IPS-11a (cell line): ENCODE results near the gene REXO4.
"Not testable (repeated sequence)": the region's sequence is repeated elsewhere in the genome, so short reads cannot be mapped to it uniquely, and the experiment has no call there.

Experiments
- H3K4me3 ChIP-seq: one replicate; pipeline ENCODE4 v1.5.1; 2013; ENCODE audit warnings: low read depth, low read length, control low read depth

REXO4 gene

DNA sequence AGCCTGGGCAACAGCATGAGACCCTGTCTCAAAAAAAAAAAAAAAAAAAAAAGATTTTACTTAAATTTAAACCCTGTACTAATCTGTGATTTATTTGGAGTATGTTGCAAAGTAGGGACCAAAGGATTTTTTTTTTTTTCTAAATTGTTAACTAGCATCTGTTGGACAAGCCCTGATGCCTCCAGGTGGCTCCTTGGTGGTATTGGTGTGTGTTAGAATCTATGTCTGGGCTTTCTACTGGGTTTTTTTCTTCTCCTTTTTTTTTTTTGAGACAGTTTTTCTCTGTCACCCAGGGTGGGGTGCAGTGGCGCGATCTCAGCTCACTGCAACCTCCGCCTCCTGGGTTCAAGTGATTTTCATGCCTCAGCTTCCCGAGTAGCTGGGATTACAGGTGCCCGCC lies 34.1 kb upstream of the REXO4 start:
- H3K4me3 ChIP-seq = not testable (repeated sequence)

DNA sequence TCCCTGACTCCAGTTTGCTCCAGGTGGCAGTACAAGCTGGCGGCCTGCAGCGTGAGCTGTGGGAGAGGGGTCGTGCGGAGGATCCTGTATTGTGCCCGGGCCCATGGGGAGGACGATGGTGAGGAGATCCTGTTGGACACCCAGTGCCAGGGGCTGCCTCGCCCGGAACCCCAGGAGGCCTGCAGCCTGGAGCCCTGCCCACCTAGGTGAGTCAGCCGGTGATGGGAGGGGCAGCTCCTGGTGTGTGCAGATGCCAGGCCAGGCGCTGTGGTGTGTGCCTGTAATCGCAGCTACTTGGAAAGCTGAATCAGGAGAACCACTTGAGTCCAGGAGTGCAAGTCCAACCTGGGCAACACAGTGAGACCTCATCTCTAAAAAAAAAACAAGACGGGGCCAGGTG lies 31.9 kb upstream of the REXO4 start:
- no peak overlapping the region for H3K4me3 ChIP-seq

GRCh38 chr9:133448487-133448972 lies 30.7 kb upstream of the REXO4 start:
- H3K4me3 ChIP-seq = no peak overlapping the region

DNA sequence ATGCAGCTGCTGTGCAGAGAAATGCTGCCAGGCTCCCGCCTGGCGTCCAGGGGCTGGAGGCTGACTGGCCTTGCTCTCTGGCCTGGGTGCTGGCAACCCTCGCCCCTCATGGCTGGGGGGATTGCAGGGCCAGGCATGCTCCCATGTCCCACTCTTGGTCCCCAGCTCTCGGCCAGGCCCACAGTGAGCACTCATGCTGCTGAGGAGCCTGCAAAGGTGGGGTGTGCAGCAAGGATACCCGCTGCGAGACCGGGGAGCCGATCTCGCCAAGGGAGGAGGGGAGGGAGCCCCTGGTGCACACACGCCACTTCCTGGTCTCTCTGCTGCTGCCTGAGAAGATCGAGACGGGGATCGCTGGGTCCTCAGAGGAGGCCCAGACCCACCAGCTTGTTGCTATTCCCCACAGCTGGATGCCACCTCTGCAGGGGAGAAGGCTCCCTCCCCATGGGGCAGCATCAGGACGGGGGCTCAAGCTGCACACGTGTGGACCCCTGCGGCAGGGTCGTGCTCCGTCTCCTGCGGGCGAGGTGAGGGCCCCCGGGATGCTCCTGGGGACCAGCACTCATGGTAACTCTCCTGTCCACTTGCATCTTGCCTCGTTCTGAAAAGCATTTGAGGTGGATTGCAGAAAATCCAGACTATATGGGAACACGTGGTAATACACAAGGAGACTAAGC lies 27.6 kb upstream of the REXO4 start:
- no peak overlapping the region for H3K4me3 ChIP-seq

DNA sequence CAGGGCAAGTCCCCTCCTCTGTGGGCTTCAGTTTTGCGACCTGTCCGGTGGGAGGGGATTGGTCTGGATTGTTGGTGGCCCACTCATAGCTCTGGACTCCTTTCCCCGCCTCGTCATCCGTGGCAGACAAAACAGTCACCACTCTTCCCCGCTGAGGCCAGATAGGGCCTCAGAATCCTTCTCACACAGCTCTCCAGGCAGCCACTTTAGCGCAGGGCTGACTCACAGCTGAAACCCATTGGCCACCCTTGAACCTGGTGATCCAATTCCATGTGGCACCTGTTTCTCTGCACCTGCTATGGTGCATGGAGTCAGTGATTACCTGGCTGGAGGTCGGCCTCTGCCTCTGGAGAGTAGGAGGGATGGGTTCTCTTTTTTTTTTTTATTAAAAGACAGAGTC lies 26.2 kb upstream of the REXO4 start:
- H3K4me3 ChIP-seq = no peak overlapping the region

DNA sequence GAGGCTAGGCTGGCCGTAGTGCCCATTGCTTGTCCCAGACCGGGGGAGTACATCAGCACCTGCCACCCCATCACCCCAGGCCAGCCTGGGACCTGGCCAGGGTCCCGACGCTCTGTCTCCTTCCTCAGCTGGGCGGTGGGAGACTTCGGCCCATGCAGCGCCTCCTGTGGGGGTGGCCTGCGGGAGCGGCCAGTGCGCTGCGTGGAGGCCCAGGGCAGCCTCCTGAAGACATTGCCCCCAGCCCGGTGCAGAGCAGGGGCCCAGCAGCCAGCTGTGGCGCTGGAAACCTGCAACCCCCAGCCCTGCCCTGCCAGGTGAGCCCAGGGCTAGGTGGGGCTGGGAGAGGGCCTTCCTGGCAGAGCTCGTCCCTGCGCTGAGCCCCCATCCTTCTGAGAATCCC lies 25.4 kb upstream of the REXO4 start:
- H3K4me3 ChIP-seq = no peak overlapping the region

GRCh38 chr9:133441571-133441970 lies 23.8 kb upstream of the REXO4 start:
- H3K4me3 ChIP-seq = no peak overlapping the region

DNA sequence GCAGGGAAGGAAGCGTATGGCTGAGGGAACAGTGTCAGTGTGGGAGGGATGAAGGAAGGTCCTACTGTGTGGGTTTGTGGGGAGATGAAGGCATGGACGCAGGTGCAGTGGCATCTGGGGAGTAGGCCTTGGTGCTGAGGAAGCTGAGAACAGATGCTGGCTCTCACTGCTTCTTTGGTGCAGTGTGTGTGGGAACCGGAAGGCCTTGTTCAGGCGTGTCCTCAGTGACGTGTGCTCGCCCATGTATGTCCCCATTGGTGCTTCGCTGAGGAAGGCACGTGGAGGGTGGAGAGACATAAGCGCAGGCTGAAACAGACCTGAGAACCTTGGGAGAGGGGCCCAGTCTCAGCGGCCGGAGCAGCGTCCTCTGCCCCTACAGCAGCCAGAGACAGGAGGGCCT lies 23.1 kb upstream of the REXO4 start:
- H3K4me3 ChIP-seq = no peak overlapping the region

- H3K4me3 ChIP-seq = no peak overlapping the region
Measured at GRCh38 chr9:133439337-133439736, 21.5 kb upstream of the REXO4 start.

DNA sequence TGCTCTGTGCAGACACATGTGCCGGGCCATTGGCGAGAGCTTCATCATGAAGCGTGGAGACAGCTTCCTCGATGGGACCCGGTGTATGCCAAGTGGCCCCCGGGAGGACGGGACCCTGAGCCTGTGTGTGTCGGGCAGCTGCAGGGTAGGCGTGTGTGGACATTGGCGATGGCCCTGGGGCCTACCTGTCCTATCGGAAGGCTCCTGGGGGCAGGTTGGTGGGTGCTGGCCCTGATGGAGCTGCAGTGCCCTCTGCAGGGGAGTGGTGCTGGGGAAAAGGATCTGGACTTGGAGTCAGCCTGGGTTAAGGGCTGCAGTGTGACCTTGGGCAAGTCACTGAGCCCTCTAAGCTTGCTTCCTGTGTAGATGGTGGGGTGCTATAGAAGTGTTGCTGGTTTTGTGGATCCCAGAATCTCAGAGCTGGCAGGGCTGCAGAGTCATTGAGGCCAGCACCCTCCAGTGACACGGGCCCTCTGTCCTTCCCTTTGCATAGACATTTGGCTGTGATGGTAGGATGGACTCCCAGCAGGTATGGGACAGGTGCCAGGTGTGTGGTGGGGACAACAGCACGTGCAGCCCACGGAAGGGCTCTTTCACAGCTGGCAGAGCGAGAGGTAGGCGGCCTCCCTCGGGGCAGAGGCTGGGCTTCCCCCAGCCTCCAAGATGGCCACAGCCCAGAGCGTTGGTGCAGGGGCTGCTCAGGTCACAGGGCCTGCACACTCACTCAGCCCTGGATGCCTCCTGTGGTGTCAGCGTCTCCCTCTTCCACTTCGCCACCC lies 20.1 kb upstream of the REXO4 start:
- no peak overlapping the region for H3K4me3 ChIP-seq

DNA sequence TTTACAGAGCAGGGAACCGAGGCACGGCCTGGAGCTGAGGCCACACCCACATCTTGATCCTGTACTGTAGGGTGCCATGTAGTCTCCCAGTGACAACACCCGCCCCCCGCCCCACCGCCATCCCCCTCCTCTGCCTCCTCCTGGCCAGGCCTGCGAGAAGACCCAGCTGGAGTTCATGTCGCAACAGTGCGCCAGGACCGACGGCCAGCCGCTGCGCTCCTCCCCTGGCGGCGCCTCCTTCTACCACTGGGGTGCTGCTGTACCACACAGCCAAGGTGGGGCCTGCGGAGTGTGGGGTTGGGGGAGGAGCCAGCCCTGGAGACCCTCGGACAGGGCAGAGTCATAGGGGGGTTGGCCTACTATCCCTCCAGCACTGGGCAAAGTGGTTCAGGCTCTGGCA lies 18.9 kb upstream of the REXO4 start:
- no peak overlapping the region for H3K4me3 ChIP-seq

GRCh38 chr9:133433351-133433843 lies 15.6 kb upstream of the REXO4 start:
- no peak overlapping the region for H3K4me3 ChIP-seq

GRCh38 chr9:133430244-133430643 lies 12.4 kb upstream of the REXO4 start:
- H3K4me3 ChIP-seq = no peak overlapping the region

DNA sequence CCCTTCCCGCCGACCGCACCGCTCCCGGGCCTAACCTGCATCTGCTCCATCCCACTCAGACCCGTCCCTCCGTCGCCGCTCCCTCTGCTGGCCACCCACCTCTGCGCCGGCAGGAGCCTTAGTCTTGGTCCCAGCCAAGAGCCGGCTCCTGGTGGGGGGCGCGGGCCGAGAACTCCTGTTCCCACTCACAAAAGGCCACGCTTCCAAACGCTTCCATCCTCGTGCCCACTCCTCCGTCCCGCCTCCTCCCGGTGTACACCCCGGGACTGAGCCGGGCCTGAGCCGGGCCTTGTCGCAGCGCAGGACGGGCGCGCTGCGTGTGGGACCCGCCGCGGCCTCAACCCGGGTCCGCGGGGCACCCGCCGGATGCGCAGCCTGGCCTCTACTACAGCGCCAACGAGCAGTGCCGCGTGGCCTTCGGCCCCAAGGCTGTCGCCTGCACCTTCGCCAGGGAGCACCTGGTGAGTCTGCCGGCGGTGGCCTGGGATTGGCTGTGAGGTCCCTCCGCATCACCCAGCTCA lies 11.9 kb upstream of the REXO4 start:
- peak overlapping the region; percentile 24 for H3K4me3 ChIP-seq

DNA sequence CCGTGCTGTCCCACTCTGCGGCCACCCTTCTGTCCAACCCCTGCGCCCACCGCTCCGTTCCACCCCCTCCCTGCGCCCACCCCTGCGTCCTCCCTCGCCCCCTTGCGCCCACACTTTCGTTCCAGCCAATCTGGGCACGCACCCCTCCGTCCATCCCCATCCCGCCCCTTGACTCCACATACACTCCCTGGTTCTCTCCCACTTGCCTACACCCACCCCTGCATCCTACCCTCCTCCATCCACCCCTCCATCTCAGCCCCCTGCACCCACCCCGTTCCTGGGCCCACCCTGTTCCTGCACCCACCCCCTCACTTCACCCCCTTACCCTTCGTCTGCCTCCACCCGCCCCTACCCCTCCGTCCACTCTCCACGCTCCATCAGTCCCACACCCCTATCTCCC lies 11.4 kb upstream of the REXO4 start:
- peak overlapping the region; percentile 24 for H3K4me3 ChIP-seq

- H3K4me3 ChIP-seq = peak overlapping the region; percentile 39
Measured at GRCh38 chr9:133428617-133429101, 10.8 kb upstream of the REXO4 start.

GRCh38 chr9:133427658-133428348 lies 10.0 kb upstream of the REXO4 start:
- H3K4me3 ChIP-seq = peak overlapping the region; percentile 21

GRCh38 chr9:133426011-133426410 lies 8.2 kb upstream of the REXO4 start:
- no peak overlapping the region for H3K4me3 ChIP-seq

DNA sequence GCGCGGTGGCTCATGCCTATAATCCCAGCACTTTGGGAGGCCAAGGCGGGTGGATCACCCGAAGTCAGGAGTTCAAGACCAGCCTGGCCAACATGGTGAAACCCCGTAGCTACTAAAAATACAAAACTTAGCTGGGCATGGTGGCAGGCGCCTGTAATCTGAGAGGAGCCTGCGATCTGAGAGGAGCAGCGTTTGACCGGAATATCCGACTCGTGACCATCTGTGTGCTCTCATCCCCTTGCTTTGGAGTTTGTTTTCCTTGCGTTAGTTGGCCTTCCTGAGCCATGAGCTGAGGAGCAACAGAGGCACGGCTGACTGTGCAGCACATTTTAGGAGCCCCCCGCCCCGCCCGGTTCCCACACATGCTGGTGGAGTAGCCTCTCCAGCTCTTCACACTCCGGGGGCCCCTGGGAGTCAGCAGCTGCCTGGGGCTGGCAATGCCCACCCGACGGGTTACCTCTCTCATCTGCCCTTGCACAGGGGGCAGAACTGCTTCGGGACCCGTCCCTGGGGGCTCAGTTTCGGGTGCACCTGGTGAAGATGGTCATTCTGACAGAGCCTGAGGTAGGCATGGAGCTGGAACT lies 7.3 kb upstream of the REXO4 start:
- no peak overlapping the region for H3K4me3 ChIP-seq

- H3K4me3 ChIP-seq = no peak overlapping the region
Measured at GRCh38 chr9:133424187-133424586, 6.4 kb upstream of the REXO4 start.

DNA sequence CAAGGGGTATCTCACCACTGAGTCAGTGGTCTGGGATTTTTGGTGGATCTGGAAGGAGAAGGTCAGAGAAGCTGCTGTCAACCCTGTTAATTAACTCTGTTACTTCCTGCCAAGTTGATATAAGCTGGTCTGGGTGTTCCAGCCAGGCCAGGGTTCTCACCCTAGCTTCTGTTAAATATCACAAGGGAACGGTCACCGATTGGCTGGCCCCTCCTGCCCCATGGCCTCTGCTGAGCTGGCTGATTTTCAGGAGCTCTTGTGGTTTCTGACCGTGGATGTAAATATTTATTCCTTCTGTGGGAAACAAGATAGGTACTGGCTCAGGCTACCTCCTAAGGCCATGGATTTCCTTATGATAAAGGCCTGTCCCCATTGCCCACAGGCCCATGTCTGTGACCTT lies 5.4 kb upstream of the REXO4 start:
- no peak overlapping the region for H3K4me3 ChIP-seq
